A549 (cell line): ENCODE data around the gene SELENOP. TPM values are rescaled to one million over a fixed set of nuclear protein-coding genes. Genes with fewer than 3 reads are reported as not detected.

ENCODE experiments used
- ATAC-seq, 2 experiments: fragments of 200-7000 bp in 1 of 2; fragments of >200 bp in 1 of 2; cut with Nextera tagmentation in 1 of 2; cut with Tn5 transposase in 1 of 2; 3 replicates each; pipeline versions ENCODE4 v1.8.0 to v1.9.1; 2018 to 2020; ENCODE audit warnings: mild to moderate bottlenecking in 1 of 2, moderate library complexity in 1 of 2
- CTCF ChIA-PET: fragments of 300-600 bp; sonication (Branson Sonifier 250); formaldehyde crosslinking; extraction: SDS; loops from one replicate; lab custom pipeline; 2021; ENCODE audit warnings: antibody characterized with exemption, inconsistent platforms; lab: Yijun Ruan, JAX
- POLR2A ChIA-PET: fragments of 350-600 bp; formaldehyde crosslinking; extraction: SDS; loops from one replicate; lab custom pipeline; 2021; ENCODE audit warnings: antibody characterized with exemption, inconsistent platforms; lab: Yijun Ruan, JAX
- DNase-seq, 2 experiments: peaks; one replicate each; pipeline versions ENCODE4 v3.0.0 to v3.0.0-alpha.2; 2011 to 2016; ENCODE audit warnings: low read depth in 1 of 2, low spot score in 1 of 2
- FAIRE-seq: peaks from 2 replicates; lab custom pipeline; 2011; peaks lifted over from hg19 to GRCh38; lab: Jason Lieb, UNC
- H3K27ac ChIP-seq, 2 experiments: fragments of >200 bp; sonication (Bioruptor Twin); formaldehyde crosslinking; 3 replicates each; pipeline ENCODE4 v1.5.1; 2016 to 2017
- H3K4me1 ChIP-seq: fragments of >200 bp; sonication (Bioruptor Twin); formaldehyde crosslinking; 3 replicates; pipeline ENCODE4 v1.6.1; 2016
- H3K4me2 ChIP-seq: fragments of >200 bp; sonication (Bioruptor Twin); formaldehyde crosslinking; 3 replicates; pipeline ENCODE4 v1.6.1; 2016
- H3K4me3 ChIP-seq: fragments of >200 bp; sonication (Bioruptor Twin); formaldehyde crosslinking; 3 replicates; pipeline ENCODE4 v1.5.1; 2016
- H3K9me3 ChIP-seq: fragments of >200 bp; sonication (Bioruptor Twin); formaldehyde crosslinking; 3 replicates; pipeline ENCODE4 v1.6.1; 2016
- BCL3 ChIP-seq: fragments of >200 bp; sonication (Bioruptor Twin); formaldehyde crosslinking; IDR thresholded peaks from 3 replicates; pipeline ENCODE4 v1.6.1; 2016
- BHLHE40 ChIP-seq: IDR thresholded peaks from 2 replicates; pipeline ENCODE4 v1.6.1; 2012; ENCODE audit warnings: low read depth, low read length, inconsistent platforms
- CBX8 ChIP-seq: fragments of 200-600 bp; sonication (generic); IDR thresholded peaks from 2 replicates; pipeline ENCODE4 v1.6.1; 2016
- CTCF ChIP-seq: fragments of >200 bp; sonication (Bioruptor Twin); formaldehyde crosslinking; IDR thresholded peaks from 3 replicates; pipeline ENCODE4 v1.5.1; 2016
- E2F6 ChIP-seq: IDR thresholded peaks from 2 replicates; pipeline ENCODE4 v1.6.1; 2012; ENCODE audit warnings: low read depth, borderline replicate concordance
- EHMT2 ChIP-seq: fragments of 200-600 bp; sonication (generic); IDR thresholded peaks from 2 replicates; pipeline ENCODE4 v1.6.1; 2016; ENCODE audit warnings: antibody characterized with exemption, low read depth, mild to moderate bottlenecking, moderate library complexity
- HDAC2 ChIP-seq: fragments of 200-600 bp; sonication (generic); IDR thresholded peaks from 2 replicates; pipeline ENCODE4 v1.6.1; 2016
- HES2 ChIP-seq: fragments of >200 bp; sonication (Bioruptor Twin); formaldehyde crosslinking; IDR thresholded peaks from 2 replicates; pipeline ENCODE4 v1.6.1; 2016
- HOXB5 ChIP-seq: fragments of 250-450 bp; sonication (Bioruptor Pico); IDR thresholded peaks from 2 replicates; pipeline ENCODE4 v1.5.0; 2020; ENCODE audit warnings: mild to moderate bottlenecking, moderate library complexity
- KDM5A ChIP-seq: fragments of 200-600 bp; sonication (generic); IDR thresholded peaks from 2 replicates; pipeline ENCODE4 v1.6.1; 2016; ENCODE audit warnings: antibody characterized with exemption, mild to moderate bottlenecking
- MAZ ChIP-seq: fragments of 150-350 bp; IDR thresholded peaks from 2 replicates; pipeline ENCODE4 v1.6.1; 2014; ENCODE audit warnings: antibody characterized with exemption, low read depth, low read length, borderline replicate concordance
- NPAS2 ChIP-seq: fragments of 250-450 bp; sonication (Bioruptor Pico); IDR thresholded peaks from 2 replicates; pipeline ENCODE4 v1.8.0; 2022; ENCODE audit warnings: mild to moderate bottlenecking, moderate library complexity, borderline replicate concordance
- NR3C1 ChIP-seq: fragments of >200 bp; sonication (Bioruptor Twin); formaldehyde crosslinking; IDR thresholded peaks from 3 replicates; pipeline ENCODE4 v1.6.1; 2017
- POLR2AphosphoS2 ChIP-seq: conservative IDR thresholded peaks from 2 replicates; pipeline ENCODE4 v1.6.1; 2012; ENCODE audit warnings: low read length, improper control_type of control experiment, inconsistent platforms
- RAD21 ChIP-seq, 2 experiments: fragments of >200 bp in 1 of 2; sonication (Bioruptor Twin) in 1 of 2; formaldehyde crosslinking in 1 of 2; IDR thresholded peaks in 1 of 2; conservative IDR thresholded peaks in 1 of 2; 2 replicates in 1 of 2; 3 replicates in 1 of 2; pipeline ENCODE4 v1.6.1; 2012 to 2018; ENCODE audit warnings: inconsistent platforms in 1 of 2
- RCOR1 ChIP-seq: fragments of 150-350 bp; IDR thresholded peaks from 2 replicates; pipeline ENCODE4 v1.6.1; 2014; ENCODE audit warnings: antibody characterized with exemption, low read length, low read depth
- REST ChIP-seq: fragments of 200-600 bp; sonication (generic); IDR thresholded peaks from 2 replicates; pipeline ENCODE4 v1.6.1; 2016; ENCODE audit warnings: antibody characterized with exemption, mild to moderate bottlenecking, moderate library complexity
- SREBF2 ChIP-seq: fragments of 450-650 bp; IDR thresholded peaks from 2 replicates; pipeline ENCODE4 v1.6.1; 2014; ENCODE audit warnings: mild to moderate bottlenecking, moderate library complexity
- ZC3H11A ChIP-seq: fragments of 450-650 bp; IDR thresholded peaks from 2 replicates; pipeline ENCODE4 v1.6.1; 2014; ENCODE audit warnings: antibody characterized with exemption, mild to moderate bottlenecking
- ZSCAN20 ChIP-seq: fragments of 250-450 bp; sonication (Bioruptor Pico); IDR thresholded peaks from 2 replicates; pipeline ENCODE4 v1.8.0; 2022; ENCODE audit warnings: mild to moderate bottlenecking, moderate library complexity
- WGBS: methylation state at CpG from one replicate; pipeline ENCODE4 v1.1.6; 2017; ENCODE audit errors: missing lambda C conversion rate; 5-methylcytosine and 5-hydroxymethylcytosine counted together
- polyA plus RNA-seq, 4 experiments: library from polyadenylated mRNA; depleted of rRNA in 3 of 4; stranded (reverse); fragments of >200 nt; fragmentation: RNase III in 1 of 4; extraction: RNeasy Plus Mini Kit Qiagen cat#74134 plus additional on column Dnase treatment in 1 of 4; gene quantifications; 2 replicates in 3 of 4; 3 replicates in 1 of 4; pipeline ENCODE4 v1.2.3, GENCODE V29; 2011 to 2017

The SELENOP gene
- polyA plus RNA-seq, 2 of the 4 experiments (the other 2 are of a cell fraction) = 0.17 to 0.96 TPM

- CTCF ChIA-PET = no interaction called here
Measured at GRCh38 chr5:42825422-42826148, 13.9 kb upstream of the SELENOP start.

GRCh38 chr5:42824347-42824976, 12.8 kb upstream of the SELENOP start:
- 29% methylated on average over 7 of the region's 7 CpGs for WGBS
- CTCF ChIA-PET = interaction anchor here (1.9 kb wide), 1 partner anchor 402 kb away, joined by 4 read pairs; the partner anchor contains the start of gene GHR
- POLR2A ChIA-PET = no interaction called here
- DNase-seq (no peak), FAIRE-seq (no peak)
- H3K27ac ChIP-seq = no peak overlapping the region
- no peaks in the 10 kb centered on the region for H3K4me1 ChIP-seq
- H3K9me3 ChIP-seq = no peaks in the 10 kb centered on the region
- H3K4me2 ChIP-seq = no peak overlapping the region
- no peak for TF ChIP-seq ZC3H11A
- TF ChIP-seq POLR2AphosphoS2 = no peak
- no peak for TF ChIP-seq HES2
- TF ChIP-seq, all 56 proteins: peak for 0
- no peak overlapping the region for H3K4me3 ChIP-seq
- ATAC-seq = no peak

More at GRCh38 chr5:42825422-42826148, 13.9 kb upstream of the SELENOP start:
- TF ChIP-seq HDAC2 = no peak
- POLR2A ChIA-PET = no interaction called here
- no peak for FAIRE-seq
- no peak overlapping the region for H3K4me3 ChIP-seq
- no peak for ATAC-seq
- DNase-seq = no peak
- no peak overlapping the region for H3K27ac ChIP-seq
- no peaks in the 10 kb centered on the region for H3K4me1 ChIP-seq
- H3K9me3 ChIP-seq = no peaks in the 10 kb centered on the region
- H3K4me2 ChIP-seq = no peak overlapping the region
- WGBS = 53% methylated on average over 9 of the region's 9 CpGs

GRCh38 chr5:42822548-42822947, 10.9 kb upstream of the SELENOP start:
- WGBS = 15% methylated on average over 2 of the region's 2 CpGs
- Histone ChIP-seq H3K9me3 (no peaks in the 10 kb centered on the region), H3K4me3 (no peak overlapping the region), H3K27ac (no peak overlapping the region), H3K4me2 (no peak overlapping the region), H3K4me1 (no peaks in the 10 kb centered on the region)
- no peak for FAIRE-seq
- no peak for DNase-seq
- ATAC-seq = no peak
- POLR2A ChIA-PET = no interaction called here
- CTCF ChIA-PET = no interaction called here
- TF ChIP-seq RAD21 (conservative IDR thresholded peaks at IDR 0.05 in 1 of 2, IDR thresholded peaks at IDR 0.05 in 1 of 2) (no peak), KDM5A (no peak), EHMT2 (no peak), RCOR1 (no peak), NPAS2 (no peak), ZSCAN20 (no peak), CBX8 (no peak), NR3C1 (no peak), BHLHE40 (no peak), CTCF (no peak), BCL3 (no peak)

- DNase-seq = no peak
- H3K4me1 ChIP-seq = no peaks in the 10 kb centered on the region
- FAIRE-seq = no peak
- ATAC-seq = no peak
- H3K27ac ChIP-seq = no peak overlapping the region
- WGBS = 83% methylated on average over 2 of the region's 2 CpGs
- ChIA-PET CTCF (interaction anchor here (0.6 to 1.1 kb wide), 2 partner anchors 51 to 573 kb away, joined by 3 read pairs; no protein-coding TSS in a partner anchor), POLR2A (no interaction called here)
- H3K4me2 ChIP-seq = no peak overlapping the region
- no peaks in the 10 kb centered on the region for H3K9me3 ChIP-seq
- H3K4me3 ChIP-seq = no peak overlapping the region
- TF ChIP-seq E2F6 = no peak
- no peak for TF ChIP-seq RCOR1
- TF ChIP-seq HES2 = no peak
- no peak for TF ChIP-seq MAZ
- no peak for TF ChIP-seq CBX8
- TF ChIP-seq SREBF2 = no peak
- TF ChIP-seq HOXB5 (CRISPR knock-in tag) = no peak
- no peak for TF ChIP-seq POLR2AphosphoS2
- no peak for TF ChIP-seq REST
Measured at GRCh38 chr5:42819745-42820144, 8.1 kb upstream of the SELENOP start.
